Colonic mucosa (tissue), 4 donors: ENCODE measurements around the gene KMT2D. TPM values are rescaled to one million over a fixed set of nuclear protein-coding genes. Genes with fewer than 3 reads are reported as not detected.

Experiments used
- DNase-seq: peaks from one replicate; pipeline ENCODE4 v3.0.0-alpha.2; 2020
- H3K27ac ChIP-seq: fragments of 200-600 bp; one replicate; pipeline ENCODE4 v1.8.0; 2021
- H3K27me3 ChIP-seq: fragments of 200-600 bp; one replicate; pipeline ENCODE4 v1.8.0; 2021
- H3K36me3 ChIP-seq: fragments of 200-600 bp; one replicate; pipeline ENCODE4 v1.8.0; 2021
- H3K4me1 ChIP-seq: fragments of 200-600 bp; one replicate; pipeline ENCODE4 v1.8.0; 2021; ENCODE audit warnings: mild to moderate bottlenecking
- H3K4me3 ChIP-seq: fragments of 200-600 bp; one replicate; pipeline ENCODE4 v1.8.0; 2021
- H3K9ac ChIP-seq, 2 donors: one replicate each; pipeline ENCODE4 v1.7.0; 2013; ENCODE audit warnings: control low read depth in 2 of 2, low read depth in 2 of 2, low read length in 2 of 2
- H3K9me3 ChIP-seq: fragments of 200-600 bp; one replicate; pipeline ENCODE4 v1.8.0; 2021
- intact Hi-C: fragments of 100-400 bp; cut with DNase I; formaldehyde crosslinking; loops from one replicate; pipeline ENCODE4 v1.14.1; 2022
- total RNA-seq, 2 donors: library from RNA; stranded (reverse); fragmentation: NEBNext Ultra II Directional in 1 of 2; extraction: Animal tissue kit (Norgen Biotek cat#: 25700) in 1 of 2; gene quantifications; one replicate each; pipeline ENCODE4 v1.2.1, GENCODE V29; 2021
- TF ChIP-seq, protein P1 (sequence below): fragments of 200-600 bp; IDR thresholded peaks from one replicate; pipeline ENCODE4 v1.8.0; 2022; ENCODE audit warnings: antibody characterized with exemption, mild to moderate bottlenecking
- donor health status: healthy.
- donor health status: DM: no; HTN: no; CAD: no.
- donor health status: DM: no; HTN: no; CAD: no.

Gene KMT2D
- total RNA-seq, 2 donors from 2014 or later = 50.2 to 87.5 TPM

DNA sequence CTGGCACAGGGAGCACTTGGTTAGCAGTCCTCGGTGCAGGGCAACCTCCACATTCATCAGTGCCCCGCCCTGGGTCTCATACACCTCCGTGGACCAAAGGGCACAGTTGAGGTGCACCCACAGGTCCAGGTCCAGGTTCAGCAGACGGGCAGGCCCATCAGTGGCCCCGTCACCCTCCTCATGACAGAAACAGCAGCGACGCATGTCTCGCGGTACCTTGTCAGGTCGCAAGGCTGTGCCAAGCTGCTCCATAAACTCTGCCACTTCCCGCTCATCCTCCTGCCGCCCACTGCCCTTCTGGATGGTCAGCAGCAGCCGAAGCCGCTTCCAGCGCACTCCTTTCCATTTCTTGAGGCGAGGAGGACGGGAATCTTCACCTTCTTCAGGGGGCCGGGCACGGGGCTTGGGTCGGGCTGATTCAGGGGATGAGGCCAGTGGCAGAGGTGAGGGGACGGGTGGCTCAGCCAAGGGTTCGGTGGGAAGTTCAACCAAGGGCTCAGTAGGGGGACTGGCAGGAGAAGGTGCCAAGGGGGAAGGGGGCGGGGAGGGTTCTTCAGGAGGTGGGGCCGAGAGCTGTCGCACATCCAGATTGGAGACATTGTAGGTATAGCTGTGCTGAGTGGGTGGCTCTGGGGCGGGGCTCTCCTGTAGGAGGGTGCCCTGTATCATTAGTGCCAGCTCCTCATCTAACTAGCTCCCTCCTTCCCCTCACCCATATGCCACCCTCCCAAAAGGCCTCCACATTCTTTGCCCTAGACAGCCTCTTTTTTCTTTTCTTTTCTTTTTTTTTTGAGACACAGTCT, 33.7 kb downstream of the KMT2D start:
- DNase-seq = no peak
- H3K36me3 ChIP-seq = peaks cover 16% of the 10 kb centered on the region
- TF ChIP-seq, protein P1, sequence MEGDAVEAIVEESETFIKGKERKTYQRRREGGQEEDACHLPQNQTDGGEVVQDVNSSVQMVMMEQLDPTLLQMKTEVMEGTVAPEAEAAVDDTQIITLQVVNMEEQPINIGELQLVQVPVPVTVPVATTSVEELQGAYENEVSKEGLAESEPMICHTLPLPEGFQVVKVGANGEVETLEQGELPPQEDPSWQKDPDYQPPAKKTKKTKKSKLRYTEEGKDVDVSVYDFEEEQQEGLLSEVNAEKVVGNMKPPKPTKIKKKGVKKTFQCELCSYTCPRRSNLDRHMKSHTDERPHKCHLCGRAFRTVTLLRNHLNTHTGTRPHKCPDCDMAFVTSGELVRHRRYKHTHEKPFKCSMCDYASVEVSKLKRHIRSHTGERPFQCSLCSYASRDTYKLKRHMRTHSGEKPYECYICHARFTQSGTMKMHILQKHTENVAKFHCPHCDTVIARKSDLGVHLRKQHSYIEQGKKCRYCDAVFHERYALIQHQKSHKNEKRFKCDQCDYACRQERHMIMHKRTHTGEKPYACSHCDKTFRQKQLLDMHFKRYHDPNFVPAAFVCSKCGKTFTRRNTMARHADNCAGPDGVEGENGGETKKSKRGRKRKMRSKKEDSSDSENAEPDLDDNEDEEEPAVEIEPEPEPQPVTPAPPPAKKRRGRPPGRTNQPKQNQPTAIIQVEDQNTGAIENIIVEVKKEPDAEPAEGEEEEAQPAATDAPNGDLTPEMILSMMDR = no peak

DNA sequence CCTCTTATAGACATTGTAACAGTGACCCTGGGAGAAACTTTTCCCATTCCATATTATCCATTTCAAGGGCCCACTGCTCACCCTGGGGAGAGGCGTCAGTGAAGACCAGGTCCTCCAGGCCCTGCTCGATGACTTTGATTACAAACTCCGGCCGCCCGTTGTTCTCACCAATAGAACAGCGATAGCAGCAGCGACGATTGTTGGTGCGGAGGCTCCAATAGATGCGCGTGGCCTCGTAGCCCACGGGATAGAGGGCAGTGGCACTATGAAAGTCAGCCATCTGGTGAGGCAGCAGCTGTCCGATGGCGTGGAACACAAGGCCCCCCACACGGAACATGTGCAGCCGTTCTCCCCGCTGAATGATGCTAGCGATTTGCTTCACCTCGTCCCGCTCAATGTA, 34.5 kb downstream of the KMT2D start:
- no peaks in the 10 kb centered on the region for H3K4me1 ChIP-seq
- no peak for DNase-seq
- intact Hi-C loops = no loop called here
- no peaks in the 10 kb centered on the region for H3K9me3 ChIP-seq
- no peak overlapping the region for H3K27ac ChIP-seq
- TF ChIP-seq, protein P1 = no peak
- no peaks in the 10 kb centered on the region for H3K27me3 ChIP-seq
- H3K9ac ChIP-seq = no peak overlapping the region
- H3K36me3 ChIP-seq = peaks cover 20% of the 10 kb centered on the region
- H3K4me3 ChIP-seq = no peak overlapping the region

More for the DNA sequence above, 33.7 kb downstream of the KMT2D start:
- no peaks in the 10 kb centered on the region for H3K9me3 ChIP-seq
- no peaks in the 10 kb centered on the region for H3K27me3 ChIP-seq
- no peak overlapping the region for H3K4me3 ChIP-seq
- H3K27ac ChIP-seq = no peak overlapping the region
- no peak overlapping the region for H3K9ac ChIP-seq
- intact Hi-C loops = no loop called here
- no peaks in the 10 kb centered on the region for H3K4me1 ChIP-seq

DNA sequence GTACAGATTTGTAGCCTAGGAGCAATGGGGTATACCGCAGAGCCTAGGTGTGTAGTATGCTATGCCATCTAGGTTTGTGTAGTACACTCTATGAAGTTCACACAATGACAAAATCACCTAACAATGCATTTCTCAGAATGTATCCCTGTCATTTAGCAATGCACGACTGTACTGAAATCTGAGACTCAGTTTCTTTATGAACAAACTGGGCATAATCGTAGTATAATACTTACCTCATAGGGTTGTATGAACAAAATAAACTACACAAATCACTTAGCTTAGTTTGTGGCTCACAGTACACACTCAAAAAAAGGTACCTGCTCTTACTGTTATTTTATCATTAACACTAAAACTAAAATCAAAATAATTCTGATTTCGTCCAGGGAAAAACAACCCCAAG, 35.1 kb downstream of the KMT2D start:
- intact Hi-C loops = no loop called here
- Histone ChIP-seq H3K36me3 (peaks cover 20% of the 10 kb centered on the region), H3K27ac (no peak overlapping the region), H3K9ac (no peak overlapping the region), H3K9me3 (no peaks in the 10 kb centered on the region), H3K27me3 (no peaks in the 10 kb centered on the region), H3K4me3 (no peak overlapping the region), H3K4me1 (no peaks in the 10 kb centered on the region)
- TF ChIP-seq, protein P1 = no peak
- DNase-seq = no peak

DNA sequence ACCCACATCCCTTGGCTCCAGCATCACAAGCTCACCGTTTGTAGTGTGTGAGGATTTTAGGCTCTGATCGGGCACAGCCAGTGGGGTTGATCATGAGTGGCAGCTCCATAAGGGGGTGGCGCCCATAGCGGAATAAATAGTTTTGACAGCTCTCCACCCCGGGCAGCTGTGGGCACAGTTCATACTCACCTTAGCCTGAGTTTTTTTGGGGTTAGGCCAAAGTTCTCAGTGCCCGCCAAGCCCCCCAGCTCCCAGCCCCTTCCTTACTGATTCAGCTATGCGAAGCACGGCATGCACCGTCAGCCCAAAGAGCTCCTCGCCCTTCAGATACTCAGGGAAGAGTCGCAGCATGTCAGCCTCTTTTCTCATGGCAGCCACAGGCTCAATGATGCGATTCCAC, 36.1 kb downstream of the KMT2D start:
- H3K9ac ChIP-seq = no peak overlapping the region
- H3K27ac ChIP-seq = no peak overlapping the region
- no peaks in the 10 kb centered on the region for H3K27me3 ChIP-seq
- H3K36me3 ChIP-seq = peaks cover 20% of the 10 kb centered on the region
- TF ChIP-seq, protein P1 = no peak
- intact Hi-C loops = no loop called here
- H3K4me1 ChIP-seq = no peaks in the 10 kb centered on the region
- no peak overlapping the region for H3K4me3 ChIP-seq
- no peaks in the 10 kb centered on the region for H3K9me3 ChIP-seq
- no peak for DNase-seq

DNA sequence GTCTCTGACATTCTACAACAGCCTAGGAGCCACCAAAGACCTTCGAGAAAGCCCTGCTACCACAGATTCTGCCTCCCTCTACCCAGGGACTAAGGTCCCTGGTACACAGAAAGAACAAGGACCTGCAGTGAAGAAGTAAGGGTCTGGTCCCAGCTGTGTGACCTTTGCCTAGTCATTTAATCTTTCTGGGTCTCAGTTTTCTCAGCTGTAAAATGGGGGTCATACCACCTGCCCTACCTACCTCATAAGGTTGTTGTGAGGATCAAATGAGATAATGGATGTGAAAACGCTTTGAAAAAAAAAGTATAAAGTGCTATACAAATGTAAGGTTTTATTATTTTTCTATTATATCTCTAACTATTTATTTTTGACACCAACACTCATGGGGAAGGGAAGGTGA, 36.8 kb downstream of the KMT2D start:
- no peak overlapping the region for H3K4me3 ChIP-seq
- no peaks in the 10 kb centered on the region for H3K27me3 ChIP-seq
- H3K4me1 ChIP-seq = no peaks in the 10 kb centered on the region
- no peak overlapping the region for H3K27ac ChIP-seq
- no peaks in the 10 kb centered on the region for H3K9me3 ChIP-seq
- TF ChIP-seq, protein P1 = no peak
- no peak for DNase-seq
- H3K9ac ChIP-seq = no peak overlapping the region
- intact Hi-C loops = no loop called here
- H3K36me3 ChIP-seq = peaks cover 20% of the 10 kb centered on the region
